TTC549 (cell line): Measurements from ENCODE around the gene ANKRD63.

Experiments
- FAIRE-seq: peaks from 2 replicates; lab custom pipeline; 2012; peaks lifted over from hg19 to GRCh38; lab: Jason Lieb, UNC

The ANKRD63 gene

DNA sequence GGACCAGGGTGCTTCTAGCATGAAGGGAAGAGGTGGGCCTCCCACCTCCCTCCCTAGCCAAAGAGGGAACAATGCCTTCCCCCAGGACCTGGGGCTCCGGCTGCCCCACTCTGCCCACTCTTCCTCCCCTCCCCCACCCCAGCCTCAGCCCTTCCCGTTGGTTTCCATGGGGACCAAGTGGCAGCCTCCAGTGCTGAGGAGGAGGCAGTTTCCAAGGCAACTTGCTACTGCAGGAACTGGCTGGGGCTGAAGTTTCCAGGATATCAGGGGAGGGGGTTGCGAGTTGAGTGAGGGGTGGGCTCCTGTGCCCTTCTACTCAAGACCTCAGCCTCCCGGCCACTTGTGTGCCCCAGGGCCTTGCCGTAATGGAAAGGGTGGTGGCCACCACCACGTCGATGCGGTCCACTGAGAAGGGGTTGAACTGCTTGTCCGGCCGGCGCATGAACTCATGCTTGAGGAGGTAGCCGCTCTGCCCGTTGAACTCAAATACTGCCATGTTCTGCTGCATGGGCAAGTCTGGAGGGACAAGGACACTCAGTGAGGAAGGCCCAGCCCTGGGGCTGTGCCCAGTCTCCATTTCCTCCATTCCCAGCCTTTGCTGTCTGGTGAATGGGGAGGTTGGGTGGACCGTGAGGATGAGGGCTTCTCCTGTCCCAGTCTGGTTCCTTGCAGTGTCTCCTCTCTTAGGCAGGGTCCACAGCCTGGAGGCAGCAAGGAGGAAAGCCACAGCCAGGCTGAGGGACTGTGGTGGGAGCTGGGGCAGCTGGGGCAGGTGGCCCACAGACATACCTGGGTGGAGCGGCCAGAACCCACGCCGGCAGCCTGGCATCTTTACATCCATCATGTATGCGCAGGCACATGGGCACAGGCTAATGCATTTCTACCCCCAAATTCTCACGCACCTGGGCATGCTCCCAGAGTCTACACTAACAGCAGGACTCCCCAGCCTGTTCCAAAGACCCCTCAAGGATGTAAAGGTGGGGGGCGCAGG, 11.3 kb upstream of the ANKRD63 start:
- no peak for FAIRE-seq

GRCh38 chr15:40293006-40293405, 10.1 kb upstream of the ANKRD63 start:
- FAIRE-seq = no peak

GRCh38 chr15:40292246-40292645, 9.4 kb upstream of the ANKRD63 start:
- no peak for FAIRE-seq

GRCh38 chr15:40290918-40291574, 8.2 kb upstream of the ANKRD63 start:
- no peak for FAIRE-seq

GRCh38 chr15:40290545-40290917, 7.7 kb upstream of the ANKRD63 start:
- FAIRE-seq = no peak

DNA sequence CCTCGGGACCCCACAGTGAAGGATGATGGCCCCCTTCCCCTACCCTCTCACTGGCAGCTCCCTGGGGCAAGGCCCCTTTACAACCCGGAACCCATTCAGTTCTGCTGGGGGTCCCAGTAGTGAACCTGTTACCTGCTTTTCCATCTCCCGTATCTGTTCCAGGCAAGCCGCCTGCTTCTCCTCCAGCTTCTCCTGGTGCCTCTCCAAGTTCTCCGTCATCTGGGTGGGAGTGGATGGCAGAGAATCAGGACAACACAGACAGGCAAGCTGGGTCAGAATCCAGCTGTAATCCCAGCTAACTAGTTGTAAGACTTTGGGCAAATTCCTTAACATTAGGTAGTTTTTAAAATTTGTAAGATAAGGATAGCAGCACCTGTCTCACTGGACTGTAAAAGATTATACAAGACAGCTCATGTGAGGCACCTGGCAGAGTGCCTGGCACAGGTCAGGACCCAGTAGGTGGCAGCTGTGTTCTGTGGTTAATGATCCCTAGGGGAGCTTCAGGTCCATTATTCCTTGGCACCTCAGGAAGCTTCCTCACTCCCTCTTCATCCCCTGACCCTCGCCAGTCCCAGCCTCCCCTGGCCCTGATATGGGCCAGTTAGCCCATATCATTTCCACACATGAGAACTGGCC, 6.4 kb upstream of the ANKRD63 start:
- no peak for FAIRE-seq

GRCh38 chr15:40287968-40288367, 5.1 kb upstream of the ANKRD63 start:
- FAIRE-seq = no peak

GRCh38 chr15:40287505-40287904, 4.6 kb upstream of the ANKRD63 start:
- FAIRE-seq = no peak

- no peak for FAIRE-seq
These were observed 3.9 kb upstream of the ANKRD63 start for GRCh38 chr15:40286794-40287193.

- FAIRE-seq = no peak
These were observed 3.2 kb upstream of the ANKRD63 start for GRCh38 chr15:40286061-40286532.

- no peak for FAIRE-seq
These were observed 2.7 kb upstream of the ANKRD63 start for GRCh38 chr15:40285554-40286011.

DNA sequence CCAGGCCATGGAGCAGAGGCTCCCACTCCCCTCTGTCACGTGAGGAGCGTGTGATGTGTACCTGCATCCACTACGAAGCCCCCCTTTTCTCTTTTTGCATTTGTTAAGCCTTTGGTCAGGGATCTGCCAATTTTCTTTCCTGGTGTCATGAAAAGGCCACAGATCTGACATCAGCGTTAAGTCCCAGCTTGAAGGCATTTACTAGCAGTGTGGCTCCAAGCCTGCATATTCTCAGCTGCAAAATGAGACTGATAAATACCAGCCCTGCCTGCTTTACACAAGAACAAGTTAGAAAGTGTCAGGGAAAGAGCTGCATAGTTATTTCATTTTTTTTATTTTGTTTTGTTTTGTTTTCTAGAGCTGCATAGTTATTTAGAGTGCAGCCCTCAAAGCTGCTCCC, 2.3 kb upstream of the ANKRD63 start:
- no peak for FAIRE-seq

DNA sequence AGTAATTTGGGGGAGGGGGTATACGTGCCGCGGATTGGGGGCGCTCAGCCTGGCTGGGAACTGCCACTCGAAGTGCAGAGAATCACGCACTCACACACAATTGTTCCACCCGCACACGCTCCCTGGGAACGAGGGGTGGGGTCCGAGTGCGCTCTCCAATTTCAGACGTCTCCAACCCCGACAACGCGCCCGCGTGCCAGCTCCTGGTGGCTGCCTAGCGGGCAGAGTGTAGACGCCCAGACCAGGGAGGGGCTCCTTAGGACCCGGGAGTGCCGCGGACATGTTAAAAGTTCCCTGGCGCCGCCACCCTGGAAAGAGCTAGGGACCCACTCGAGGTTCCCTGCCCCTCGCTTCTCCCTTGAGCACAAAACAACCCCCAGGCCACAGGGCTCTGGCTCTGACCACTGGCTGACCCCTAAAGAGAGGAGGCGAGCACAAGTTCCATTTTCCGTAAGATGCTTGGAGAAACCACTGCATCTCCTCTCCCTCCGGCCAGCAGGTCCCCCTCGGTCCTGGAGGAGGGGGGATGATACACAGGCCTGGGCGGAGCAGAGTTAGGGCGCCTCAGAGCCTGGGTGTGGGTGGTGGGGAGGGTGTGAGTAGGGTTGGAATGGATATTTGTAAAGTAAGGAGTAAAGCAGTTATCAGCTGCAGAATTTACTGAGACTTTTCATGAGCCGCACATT, 894 bp upstream of the ANKRD63 start:
- no peak for FAIRE-seq

GRCh38 chr15:40282147-40282868, 556 bp downstream of the ANKRD63 start:
- no peak for FAIRE-seq

DNA sequence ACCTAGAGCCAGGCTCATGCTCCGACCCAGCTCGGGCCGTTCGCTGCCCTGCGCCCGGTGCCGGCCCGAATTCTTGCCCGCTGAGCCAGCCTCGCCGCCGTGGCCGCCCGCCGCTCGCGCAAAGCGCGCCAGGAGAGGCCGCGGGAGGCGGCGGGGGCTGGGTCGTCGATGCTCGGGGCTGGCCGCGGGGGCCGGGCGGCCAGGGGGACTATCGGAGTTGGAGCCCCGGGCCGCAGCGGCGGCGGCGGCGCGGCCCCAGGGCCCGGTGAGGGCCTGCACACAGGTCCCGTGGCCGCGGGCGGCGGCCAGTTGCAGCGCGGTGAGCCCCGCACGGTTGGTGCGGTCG, 1.1 kb downstream of the ANKRD63 start:
- no peak for FAIRE-seq

DNA sequence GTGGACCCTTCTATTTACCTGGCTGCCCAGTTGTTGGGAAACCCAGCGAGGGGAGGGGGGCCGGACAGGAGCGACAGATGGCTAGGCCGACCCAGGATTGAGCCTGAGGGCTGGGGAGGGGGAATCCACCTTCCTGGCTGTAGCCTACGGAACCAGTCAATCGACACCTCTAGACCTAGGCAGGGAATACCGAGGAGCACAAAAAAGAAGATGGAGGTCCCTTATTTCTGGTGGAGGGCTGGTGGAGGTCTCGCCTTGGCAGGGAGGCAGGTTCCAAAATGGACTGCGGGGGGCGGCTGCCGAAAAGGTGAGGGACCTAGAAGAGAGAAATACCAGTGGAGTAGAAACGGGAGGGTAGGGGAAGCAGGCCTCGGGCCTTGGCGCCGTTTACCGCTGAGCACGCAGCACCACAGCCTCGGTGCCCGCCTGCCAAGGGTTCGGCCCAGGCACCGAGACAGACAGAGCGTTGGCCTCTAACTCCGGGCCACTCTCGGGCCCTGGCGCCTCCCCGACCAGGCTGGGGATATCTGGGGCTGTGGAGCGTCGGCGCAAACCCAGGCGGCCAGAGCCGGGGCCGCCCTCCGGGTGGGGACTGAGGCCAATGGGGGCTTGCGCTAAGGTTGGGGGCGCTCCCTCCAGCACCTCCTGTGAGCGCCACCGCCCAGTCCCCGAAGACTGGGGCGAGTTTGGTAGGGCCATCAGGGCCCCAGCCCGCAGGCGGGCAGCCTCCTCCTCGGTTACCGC, 1.6 kb downstream of the ANKRD63 start:
- no peak for FAIRE-seq

- no peak for FAIRE-seq
These were observed 2.4 kb downstream of the ANKRD63 start for GRCh38 chr15:40280260-40281056.

DNA sequence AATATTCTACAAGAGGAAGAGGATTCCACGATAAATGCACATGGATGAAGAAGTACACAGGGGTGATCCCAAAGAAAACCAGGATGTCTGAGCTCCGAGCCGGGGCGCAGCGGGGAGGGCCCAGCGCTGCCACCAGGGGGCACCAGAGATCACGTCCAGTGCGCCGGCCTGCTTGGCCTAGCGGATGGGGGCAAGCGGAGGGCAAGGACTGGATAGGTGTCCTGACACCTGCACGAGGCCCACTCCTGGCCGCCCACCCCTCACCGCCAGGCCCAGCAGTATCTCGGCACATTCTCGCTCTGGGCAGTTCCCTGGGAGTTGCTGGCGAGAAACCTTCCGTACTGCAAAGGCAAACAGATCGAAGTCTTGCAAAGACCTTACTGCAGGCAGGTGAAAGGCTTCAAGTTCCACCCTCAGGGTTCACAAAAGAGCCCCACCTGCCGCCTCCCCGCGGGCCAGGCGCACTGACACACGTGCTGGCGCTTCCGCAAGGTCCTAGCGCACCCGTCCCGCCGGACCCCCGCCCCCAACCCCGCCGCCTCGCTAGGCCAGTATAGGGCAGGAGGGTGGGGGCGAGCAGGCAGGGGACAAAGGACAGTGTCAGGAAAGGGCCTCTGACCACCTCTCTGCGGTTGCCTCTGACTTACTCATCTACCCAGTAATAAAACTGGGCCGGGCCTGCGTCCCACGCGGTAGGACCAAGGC, 3.3 kb downstream of the ANKRD63 start:
- FAIRE-seq = no peak

DNA sequence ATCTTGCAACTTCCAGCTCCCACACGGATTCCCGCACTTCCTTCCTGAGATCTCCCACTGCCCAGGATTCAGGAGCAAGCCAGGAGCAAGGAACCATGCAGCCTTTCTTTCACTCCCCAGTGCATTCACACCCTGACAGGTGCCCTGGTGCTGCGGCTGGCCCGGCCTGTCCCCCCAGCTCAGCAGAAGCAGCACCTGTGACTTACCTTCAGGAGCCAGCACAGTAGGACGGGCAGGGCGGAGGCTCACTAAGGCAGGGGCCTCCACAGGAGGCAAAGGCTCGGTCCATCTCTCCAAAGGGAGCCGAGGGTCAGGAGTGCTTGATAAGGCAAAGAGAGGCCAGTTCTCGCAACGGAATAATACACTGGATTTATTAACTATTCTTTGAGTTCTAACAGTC, 4.8 kb downstream of the ANKRD63 start:
- FAIRE-seq = no peak
